Panc1 (cell line): Measurements from ENCODE around the gene NFKBIB. TPM values are rescaled to one million over a fixed set of nuclear protein-coding genes. Genes with fewer than 3 reads are reported as not detected.

Source experiments
- ATAC-seq: fragments of 200-7000 bp; cut with Tn5 transposase; 2 replicates; pipeline ENCODE4 v1.9.1; 2020; ENCODE audit warnings: mild to moderate bottlenecking, moderate library complexity
- BruUV-seq: library from RNA; stranded (reverse); fragments of 400-500 nt; replicated peaks from 2 replicates; lab custom pipeline; 2021; lab: Mats Ljungman, UMichigan
- CTCF ChIA-PET: fragments of 300-600 bp; sonication (Branson Sonifier 250); formaldehyde crosslinking; loops from one replicate; lab custom pipeline; 2022; ENCODE audit warnings: antibody characterized with exemption; lab: Charles Lee
- POLR2A ChIA-PET: fragments of 300-600 bp; sonication (Branson Sonifier 250); formaldehyde crosslinking; loops from one replicate; lab custom pipeline; 2022; ENCODE audit warnings: antibody characterized with exemption; lab: Charles Lee
- DNase-seq: peaks from one replicate; pipeline ENCODE4 v3.0.0-alpha.2; 2010; ENCODE audit warnings: low read depth, low spot score
- H3K27ac ChIP-seq: 2 replicates; pipeline ENCODE4 v1.5.1; 2011; ENCODE audit warnings: mild to moderate bottlenecking, low read length, inconsistent platforms
- H3K27me3 ChIP-seq: fragments of 200-500 bp; sonication (Bioruptor generic); 2 replicates; pipeline ENCODE4 v1.6.0; 2014; ENCODE audit warnings: low read length, inconsistent platforms; ENCODE audit not compliant: control insufficient read depth, insufficient read depth
- H3K36me3 ChIP-seq: fragments of 200-500 bp; sonication (Bioruptor generic); 2 replicates; pipeline ENCODE4 v1.5.1; 2014; ENCODE audit warnings: inconsistent platforms, mild to moderate bottlenecking, low read length, moderate library complexity; ENCODE audit not compliant: control insufficient read depth, insufficient read depth
- H3K4me1 ChIP-seq: 2 replicates; pipeline ENCODE4 v1.5.1; 2011; ENCODE audit warnings: inconsistent platforms, mild to moderate bottlenecking, low read length, moderate library complexity; ENCODE audit not compliant: control insufficient read depth, insufficient read depth
- H3K4me3 ChIP-seq, 2 experiments: 2 replicates each; pipeline ENCODE4 v1.5.1; 2011 to 2012; ENCODE audit warnings: low read depth in 2 of 2, low read length in 2 of 2, mild to moderate bottlenecking in 2 of 2, inconsistent platforms in 1 of 2, moderate library complexity in 1 of 2
- H3K9me3 ChIP-seq: fragments of 200-500 bp; sonication (Bioruptor generic); 2 replicates; pipeline ENCODE4 v1.5.1; 2014; ENCODE audit warnings: low read depth, mild to moderate bottlenecking, inconsistent platforms, low read length, moderate library complexity; ENCODE audit not compliant: control insufficient read depth, insufficient read depth
- CTCF ChIP-seq: fragments of 450-650 bp; IDR thresholded peaks from 2 replicates; pipeline ENCODE4 v1.5.1; 2017; ENCODE audit warnings: mild to moderate bottlenecking
- POLR2AphosphoS5 ChIP-seq: IDR thresholded peaks from 2 replicates; pipeline ENCODE4 v1.6.1; 2012; ENCODE audit warnings: mild to moderate bottlenecking, low read depth, low read length, moderate library complexity
- REST ChIP-seq, 2 experiments: IDR thresholded peaks; 2 replicates each; pipeline ENCODE4 v1.6.1; 2011 to 2012; ENCODE audit warnings: low read depth in 2 of 2, control low read depth in 1 of 2, low read length in 1 of 2, mild to moderate bottlenecking in 1 of 2, moderate library complexity in 1 of 2; ENCODE audit not compliant: insufficient read depth in 1 of 2
- SIN3A ChIP-seq: IDR thresholded peaks from 2 replicates; pipeline ENCODE4 v1.6.1; 2012; ENCODE audit warnings: low read depth, mild to moderate bottlenecking, low read length, moderate library complexity, borderline replicate concordance; ENCODE audit not compliant: insufficient read depth
- TCF7L2 ChIP-seq: IDR thresholded peaks from 2 replicates; pipeline ENCODE4 v1.6.1; 2011; ENCODE audit warnings: mild to moderate bottlenecking, low read depth, low read length, inconsistent platforms
- in situ Hi-C: cut with HindIII; loops from 2 replicates; pipeline ENCODE4 v1.10.0; 2016; ENCODE audit warnings: low sequenced_read_pairs, low pct_unique_long_range_greater_than_20kb
- intact Hi-C: fragments of 100-400 bp; cut with micrococcal nuclease; formaldehyde crosslinking; loops from one replicate; pipeline ENCODE4 v1.10.0; 2022; ENCODE audit not compliant: unreplicated experiment
- total RNA-seq: library from RNA; stranded (reverse); gene quantifications from one replicate; pipeline ENCODE4 v1.2.1, GENCODE V29; 2021; ENCODE audit not compliant: unreplicated experiment

NFKBIB gene
- total RNA-seq, 1 experiment from 2014 or later, result 185 TPM

- ATAC-seq (no peak), DNase-seq (no peak)
- Histone ChIP-seq H3K4me3 (no peak overlapping the region), H3K9me3 (no peaks in the 10 kb centered on the region), H3K36me3 (no peaks in the 10 kb centered on the region), H3K27ac (no peak overlapping the region), H3K4me1 (no peaks in the 10 kb centered on the region), H3K27me3 (no peaks in the 10 kb centered on the region)
- CTCF ChIA-PET, result interaction anchor here (0.5 kb wide), 1 partner anchor 356 kb away, joined by 5 read pairs; no protein-coding TSS in a partner anchor
- intact Hi-C loops (no loop called here), in situ Hi-C loops (no loop called here)
- TF ChIP-seq POLR2AphosphoS5 (no peak), SIN3A (no peak), TCF7L2 (no peak), REST (IDR thresholded peaks at IDR 0.05; ENCODE audit: insufficient read depth in 1 of 2, low read depth in 2 of 2, low read length in 1 of 2) (no peak), CTCF (no peak)
- BruUV-seq, result no TSS peak
- POLR2A ChIA-PET, result interaction anchor here (0.6 kb wide), 1 partner anchor 49 kb away, joined by 3 read pairs; no protein-coding TSS in a partner anchor
These were observed 10.0 kb upstream of the NFKBIB start for GRCh38 chr19:38889803-38890202.

GRCh38 chr19:38890686-38891085, 9.1 kb upstream of the NFKBIB start:
- H3K36me3 ChIP-seq, result no peaks in the 10 kb centered on the region
- no peak overlapping the region for H3K27ac ChIP-seq
- H3K9me3 ChIP-seq, result no peaks in the 10 kb centered on the region
- intact Hi-C loops (no loop called here), in situ Hi-C loops (no loop called here)
- no peak for DNase-seq
- CTCF ChIA-PET, result interaction anchor here (0.6 to 1.1 kb wide), 2 partner anchors 9 to 194 kb away, joined by 3 read pairs; no protein-coding TSS in a partner anchor
- no peak overlapping the region for H3K4me3 ChIP-seq
- no peaks in the 10 kb centered on the region for H3K4me1 ChIP-seq
- no TSS peak for BruUV-seq
- no peaks in the 10 kb centered on the region for H3K27me3 ChIP-seq
- TF ChIP-seq TCF7L2 (no peak), POLR2AphosphoS5 (no peak), SIN3A (no peak), CTCF (no peak), REST (IDR thresholded peaks at IDR 0.05; ENCODE audit: insufficient read depth in 1 of 2, low read depth in 2 of 2, low read length in 1 of 2) (no peak; a peak in 1 of 4 replicates)
- ATAC-seq, result no peak
- POLR2A ChIA-PET, result interaction anchor here (0.6 to 0.7 kb wide), 2 partner anchors 10 to 25 kb away, joined by 4 to 6 read pairs; no protein-coding TSS in a partner anchor
